B cell (primary cell): ENCODE data around the gene FBXL14. TPM values are rescaled to one million over a fixed set of nuclear protein-coding genes. Genes with fewer than 3 reads are reported as not detected.
A peak's percentile ranks its signal among the peaks of the same experiment; 100 is the strongest.

ENCODE experiments used
- ATAC-seq: fragments of 200-7000 bp; cut with Tn5 transposase; one replicate; pipeline ENCODE4 v1.10.0; 2021; ENCODE audit warnings: low read depth, mild to moderate bottlenecking, moderate number of reproducible peaks, moderate library complexity
- CTCF ChIA-PET: fragments of 350-600 bp; sonication (Branson Sonifier 250); formaldehyde crosslinking; loops from one replicate; lab custom pipeline; 2021; ENCODE audit warnings: antibody characterized with exemption, inconsistent platforms; lab: Charles Lee
- POLR2A ChIA-PET: fragments of 350-600 bp; sonication (Branson Sonifier 250); formaldehyde crosslinking; loops from one replicate; lab custom pipeline; 2021; ENCODE audit warnings: antibody characterized with exemption; lab: Charles Lee
- DNase-seq: peaks from one replicate; pipeline ENCODE4 v3.0.0; 2013
- H2AFZ ChIP-seq: 2 replicates; pipeline ENCODE4 v1.6.1; 2012; ENCODE audit warnings: mild to moderate bottlenecking, low read depth, low read length; ENCODE audit not compliant: insufficient read depth, poor library complexity, severe bottlenecking
- H3K27ac ChIP-seq, 2 donors: 1 replicate in 1 of 2; 2 replicates in 1 of 2; pipeline ENCODE4 v1.5.1; 2012 to 2013; ENCODE audit warnings: low read length in 2 of 2, mild to moderate bottlenecking in 2 of 2, moderate library complexity in 1 of 2
- H3K27me3 ChIP-seq, 4 experiments: fragments of 200-600 bp in 1 of 4; sonication (generic) in 1 of 4; replicated peaks in 1 of 4; 1 replicate in 2 of 4; 2 replicates in 2 of 4; pipeline versions ENCODE4 v1.6.1 to v1.7.0; 2013 to 2016; ENCODE audit warnings: low read length in 3 of 4, mild to moderate bottlenecking in 2 of 4, mixed read lengths in 1 of 4, moderate library complexity in 1 of 4; ENCODE audit not compliant: insufficient read depth in 4 of 4, control insufficient read depth in 3 of 4; ENCODE audit errors: control extremely low read depth in 1 of 4
- H3K36me3 ChIP-seq, 2 experiments: replicated peaks in 1 of 2; 1 replicate in 1 of 2; 2 replicates in 1 of 2; pipeline versions ENCODE4 v1.6.1 to v1.7.1; 2013; ENCODE audit warnings: low read length in 1 of 2; ENCODE audit not compliant: insufficient read depth in 2 of 2, control insufficient read depth in 1 of 2; ENCODE audit errors: control extremely low read depth in 1 of 2, extremely low read depth in 1 of 2
- H3K4me1 ChIP-seq, 2 donors: fragments of 200-600 bp in 1 of 2; sonication (generic) in 1 of 2; 1 replicate in 1 of 2; 2 replicates in 1 of 2; pipeline versions ENCODE4 v1.5.1 to v1.6.1; 2013 to 2017; ENCODE audit warnings: low read length in 2 of 2; ENCODE audit not compliant: control insufficient read depth in 2 of 2, insufficient read depth in 2 of 2
- H3K4me2 ChIP-seq: replicated peaks from 2 replicates; pipeline ENCODE3; 2012; ENCODE audit warnings: mild to moderate bottlenecking, low read depth, low read length; ENCODE audit not compliant: poor library complexity, severe bottlenecking
- H3K4me3 ChIP-seq, 5 experiments: fragments of 200-600 bp in 1 of 5; sonication (generic) in 1 of 5; 1 replicate in 3 of 5; 2 replicates in 2 of 5; pipeline versions ENCODE4 v1.5.1 to v1.7.0; 2011 to 2016; ENCODE audit warnings: low read length in 4 of 5, mild to moderate bottlenecking in 4 of 5, low read depth in 2 of 5, control low read depth in 1 of 5, moderate library complexity in 1 of 5; ENCODE audit not compliant: insufficient read depth in 1 of 5; ENCODE audit errors: control extremely low read depth in 1 of 5, extremely low read depth in 1 of 5
- H3K79me2 ChIP-seq: fragments of 200-600 bp; sonication (generic); one replicate; pipeline ENCODE4 v1.6.0; 2016; ENCODE audit warnings: low read length; ENCODE audit not compliant: control insufficient read depth, insufficient read depth
- H3K9ac ChIP-seq: fragments of 200-600 bp; sonication (generic); 2 replicates; pipeline ENCODE4 v1.6.1; 2017; ENCODE audit warnings: mild to moderate bottlenecking, low read length, moderate library complexity
- H3K9me3 ChIP-seq, 3 donors: one replicate each; pipeline versions ENCODE4 v1.6.1 to v1.7.1; 2013; ENCODE audit warnings: low read length in 2 of 3; ENCODE audit not compliant: control insufficient read depth in 2 of 3, insufficient read depth in 1 of 3; ENCODE audit errors: control extremely low read depth in 1 of 3
- H4K20me1 ChIP-seq: 2 replicates; pipeline ENCODE4 v1.6.0; 2012; ENCODE audit warnings: mild to moderate bottlenecking, low read length; ENCODE audit not compliant: insufficient read depth, control insufficient read depth, poor library complexity, severe bottlenecking
- H3K27ac Mint-ChIP-seq: one replicate; pipeline ENCODE4 v1.8.0; 2021; ENCODE audit warnings: mixed read lengths
- H3K27me3 Mint-ChIP-seq: one replicate; pipeline ENCODE4 v1.8.0; 2021; ENCODE audit warnings: mixed read lengths
- H3K4me1 Mint-ChIP-seq: one replicate; pipeline ENCODE4 v1.8.0; 2021; ENCODE audit warnings: mixed read lengths
- H3K4me3 Mint-ChIP-seq: one replicate; pipeline ENCODE4 v1.8.0; 2021; ENCODE audit warnings: mixed read lengths
- H3K9me3 Mint-ChIP-seq: one replicate; pipeline ENCODE4 v1.8.0; 2022; ENCODE audit warnings: mixed read lengths; ENCODE audit not compliant: insufficient read depth
- CTCF ChIP-seq: fragments of 200-600 bp; IDR thresholded peaks from one replicate; pipeline ENCODE4 v1.8.0; 2022; ENCODE audit warnings: antibody characterized with exemption, mild to moderate bottlenecking
- EZH2 ChIP-seq: IDR thresholded peaks from 2 replicates; pipeline ENCODE4 v1.6.1; 2012; ENCODE audit warnings: borderline replicate concordance, low read depth, mild to moderate bottlenecking, moderate library complexity, low read length; ENCODE audit not compliant: insufficient read depth, poor library complexity, severe bottlenecking
- WGBS: methylation state at CpG from one replicate; pipeline ENCODE4 v1.1.5; 2013; ENCODE audit warnings: missing lambda C conversion rate; ENCODE audit not compliant: insufficient coverage; 5-methylcytosine and 5-hydroxymethylcytosine counted together
- intact Hi-C: fragments of 100-400 bp; cut with micrococcal nuclease; formaldehyde crosslinking; loops from one replicate; pipeline ENCODE4 v1.10.0; 2022
- polyA plus RNA-seq: library from polyadenylated mRNA; depleted of rRNA; stranded (reverse); fragments of >200 nt; gene quantifications from 2 replicates; pipeline ENCODE4 v1.2.3, GENCODE V29; 2012
- total RNA-seq, 2 donors: library from RNA; stranded (reverse); fragments of 120-200 nt in 1 of 2; gene quantifications; 1 replicate in 1 of 2; 2 replicates in 1 of 2; pipeline versions ENCODE4 v1.2.3 to v1.2.4, GENCODE V29; 2013 to 2022

The FBXL14 gene
- total and polyA plus RNA-seq, 2 donors (not counting 1 experiment from before 2014, with no cell fraction given): 21.6 to 37.3 TPM

GRCh38 chr12:1598757-1599156, 4.4 kb upstream of the FBXL14 start:
- no peaks in the 10 kb centered on the region for H4K20me1 ChIP-seq
- TF ChIP-seq CTCF (no peak), EZH2 (no peak)
- Mint-ChIP-seq H3K27me3 (no peaks in the 10 kb centered on the region), H3K27ac (no peak overlapping the region), H3K4me1 (peaks cover 25% of the 10 kb centered on the region), H3K4me3 (no peak overlapping the region), H3K9me3 (no peaks in the 10 kb centered on the region)
- H3K4me2 ChIP-seq: no peak overlapping the region
- H2AFZ ChIP-seq: no peak overlapping the region
- no peaks in the 10 kb centered on the region for H3K27me3 ChIP-seq
- ChIA-PET CTCF (interaction anchor here (1.6 kb wide), 1 partner anchor 481 kb away, joined by 6 read pairs; no protein-coding TSS in a partner anchor), POLR2A (no interaction called here)
- WGBS: 100% methylated on average over 1 of the region's 3 CpGs
- no peak overlapping the region for H3K9ac ChIP-seq
- peaks cover 14 to 22% of the 10 kb centered on the region in 2 donors for H3K4me1 ChIP-seq
- H3K27ac ChIP-seq: no peak overlapping the region
- ATAC-seq: no peak
- DNase-seq: no peak
- intact Hi-C loops: no loop called here
- no peak overlapping the region for H3K4me3 ChIP-seq
- H3K79me2 ChIP-seq: no peaks in the 10 kb centered on the region
- H3K9me3 ChIP-seq: no peaks in the 10 kb centered on the region
- H3K36me3 ChIP-seq: no peaks in the 10 kb centered on the region

GRCh38 chr12:1595690-1596347, 1.4 kb upstream of the FBXL14 start:
- H3K79me2 ChIP-seq: peaks cover 24% of the 10 kb centered on the region
- peak overlapping the region; percentile 80 to 96 for H3K27ac ChIP-seq
- Mint-ChIP-seq H3K4me3 (peak overlapping the region; percentile 93), H3K27ac (peak overlapping the region; percentile 97), H3K9me3 (no peaks in the 10 kb centered on the region), H3K4me1 (peaks cover 42% of the 10 kb centered on the region), H3K27me3 (no peaks in the 10 kb centered on the region)
- peaks cover 32 to 34% of the 10 kb centered on the region in 2 donors for H3K4me1 ChIP-seq
- no peaks in the 10 kb centered on the region for H3K27me3 ChIP-seq
- intact Hi-C loops: loop anchor here (2.0 kb wide), 1 partner anchor 605 kb away; the partner anchor contains the start of gene ERC1
- H3K36me3 ChIP-seq: no peaks in the 10 kb centered on the region
- peaks cover 22% of the 10 kb centered on the region for H4K20me1 ChIP-seq
- peak overlapping the region in 1 of 5 experiments; percentile 73 for H3K4me3 ChIP-seq
- peak overlapping the region; percentile 81 for H3K4me2 ChIP-seq
- TF ChIP-seq EZH2: no peak
- TF ChIP-seq CTCF: no peak
- peak overlapping the region; percentile 70 for H3K9ac ChIP-seq
- no peak for DNase-seq
- ATAC-seq: no peak
- peak overlapping the region; percentile 88 for H2AFZ ChIP-seq
- ChIA-PET POLR2A (no interaction called here), CTCF (interaction anchor here (4.7 kb wide), 1 partner anchor 478 kb away, joined by 30 read pairs; no protein-coding TSS in a partner anchor)
- 100% methylated on average over 1 of the region's 9 CpGs for WGBS
- no peaks in the 10 kb centered on the region for H3K9me3 ChIP-seq
